HG02610 (cell line): Measurements from ENCODE around the gene ULK4.
"Not testable (repeated sequence)": the region's sequence is repeated elsewhere in the genome, so short reads cannot be mapped to it uniquely, and the experiment has no call there.

Experiments used
- ATAC-seq: cut with Tn5 transposase; IDR thresholded peaks from one replicate; pipeline ENCODE4 v1.9.1; 2021; ENCODE audit warnings: mild to moderate bottlenecking, moderate library complexity; ENCODE audit not compliant: unreplicated experiment

The ULK4 gene

GRCh38 chr3:41583014-41583413, 378.9 kb downstream of the ULK4 start:
- ATAC-seq: no peak

GRCh38 chr3:41581700-41582099, 380.2 kb downstream of the ULK4 start:
- ATAC-seq: peak; percentile 100

- ATAC-seq: no peak
Measured at GRCh38 chr3:41580274-41580959, 381.5 kb downstream of the ULK4 start.

GRCh38 chr3:41579861-41580260, 382.0 kb downstream of the ULK4 start:
- ATAC-seq: no peak

GRCh38 chr3:41578798-41579197, 383.1 kb downstream of the ULK4 start:
- ATAC-seq: no peak

GRCh38 chr3:41575724-41576123, 386.2 kb downstream of the ULK4 start:
- no peak for ATAC-seq

GRCh38 chr3:41574900-41575299, 387.0 kb downstream of the ULK4 start:
- ATAC-seq: no peak

GRCh38 chr3:41573591-41573990, 388.3 kb downstream of the ULK4 start:
- no peak for ATAC-seq

GRCh38 chr3:41572092-41572491, 389.8 kb downstream of the ULK4 start:
- ATAC-seq: no peak

GRCh38 chr3:41569632-41570305, 392.1 kb downstream of the ULK4 start:
- ATAC-seq: no peak

- ATAC-seq: no peak
Measured at GRCh38 chr3:41565948-41566514, 395.9 kb downstream of the ULK4 start.

GRCh38 chr3:41565003-41565402, 396.9 kb downstream of the ULK4 start:
- ATAC-seq: no peak

- not testable (repeated sequence) for ATAC-seq
Measured at GRCh38 chr3:41556245-41556644, 405.7 kb downstream of the ULK4 start.

GRCh38 chr3:41532976-41533375, 428.9 kb downstream of the ULK4 start:
- ATAC-seq: no peak

- no peak for ATAC-seq
Measured at GRCh38 chr3:41526995-41527573, 434.8 kb downstream of the ULK4 start.

- peak; percentile 42 for ATAC-seq
Measured at GRCh38 chr3:41525303-41526064, 436.4 kb downstream of the ULK4 start.

- no peak for ATAC-seq
Measured at GRCh38 chr3:41523897-41524296, 438.0 kb downstream of the ULK4 start.

GRCh38 chr3:41522612-41523011, 439.3 kb downstream of the ULK4 start:
- ATAC-seq: peak; percentile 62

- no peak for ATAC-seq
Measured at GRCh38 chr3:41521010-41521655, 440.8 kb downstream of the ULK4 start.

GRCh38 chr3:41519746-41520145, 442.2 kb downstream of the ULK4 start:
- no peak for ATAC-seq

GRCh38 chr3:41518626-41519025, 443.3 kb downstream of the ULK4 start:
- ATAC-seq: no peak
